Measurements from ENCODE around the gene PKIG.

Gene PKIG

DNA sequence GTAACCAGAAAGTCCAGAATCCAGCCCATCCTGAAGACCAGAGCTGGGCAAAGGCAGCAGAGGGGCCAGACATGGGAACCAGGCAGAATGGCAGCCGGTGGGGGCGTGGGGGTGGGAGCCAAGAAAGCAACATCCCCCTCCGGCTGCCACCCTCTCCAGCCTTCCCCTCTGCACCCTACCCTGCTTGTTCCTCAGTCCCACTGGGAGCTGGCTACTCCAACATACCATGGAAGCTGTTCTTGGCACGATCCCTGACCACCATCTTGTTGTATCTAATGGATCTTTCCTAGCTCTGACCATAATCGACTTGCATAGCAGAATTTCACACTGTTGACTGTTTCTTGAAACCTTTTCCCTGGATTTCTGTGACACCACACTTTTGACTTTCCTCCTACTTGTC lies 38.9 kb downstream of the PKIG start:
- FAIRE-seq = no peak

DNA sequence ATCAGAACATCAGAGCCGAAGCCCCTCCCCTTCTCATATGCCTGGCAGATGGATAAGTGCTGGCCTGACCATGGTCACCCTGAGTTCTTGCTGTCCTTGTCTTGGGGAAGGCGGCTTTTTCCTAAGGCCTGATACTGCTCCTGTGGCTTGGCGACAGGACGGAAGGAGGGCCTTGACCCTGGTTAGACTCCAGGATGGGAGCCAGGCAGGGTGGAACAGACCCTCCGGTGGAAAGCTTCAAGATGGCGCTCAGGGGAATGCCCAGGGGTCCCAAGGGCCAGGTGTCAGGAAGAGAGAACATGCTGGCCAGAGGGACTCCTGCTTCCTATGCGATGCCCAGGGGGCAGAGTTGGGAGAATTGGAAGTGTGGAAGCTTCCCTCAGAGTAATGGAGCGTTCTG lies 39.6 kb downstream of the PKIG start:
- FAIRE-seq = no peak

DNA sequence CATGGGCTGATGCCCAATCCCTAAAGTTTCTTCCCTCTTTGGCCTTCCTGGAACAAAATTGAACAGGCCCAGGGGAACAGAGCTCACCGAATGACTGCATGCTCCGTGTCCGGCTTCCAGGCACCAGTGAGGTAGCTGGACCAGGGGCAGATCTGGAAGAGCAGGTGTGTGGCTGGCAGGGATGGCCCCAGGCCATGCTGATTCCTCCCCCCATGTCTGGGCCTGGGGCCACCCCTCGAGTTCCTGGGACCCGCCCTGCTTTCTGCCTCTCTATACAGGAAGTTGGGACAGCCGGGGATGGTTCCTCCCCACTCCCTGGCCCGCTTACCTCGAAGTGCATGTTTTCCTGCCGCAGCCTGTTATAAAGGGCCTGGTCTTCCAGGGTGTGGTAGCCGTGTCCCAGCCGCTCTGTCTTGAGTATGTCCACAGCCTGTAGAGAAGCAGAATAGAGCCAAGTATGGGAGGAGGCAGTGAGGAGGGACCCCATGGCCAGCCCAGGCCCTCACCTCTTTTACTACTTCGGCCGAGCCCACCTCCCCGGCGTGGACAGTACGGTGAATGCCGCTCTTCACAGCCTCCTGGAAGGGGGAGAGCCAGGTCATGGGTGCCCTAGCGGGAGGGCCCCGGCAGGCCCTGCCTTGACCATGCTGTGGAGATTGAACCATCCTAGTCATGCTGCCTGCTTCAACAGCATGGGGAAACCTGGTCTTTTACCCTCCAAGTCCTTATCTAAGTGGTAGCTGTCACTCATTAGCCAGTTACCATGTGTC lies 40.3 kb downstream of the PKIG start:
- FAIRE-seq = no peak

DNA sequence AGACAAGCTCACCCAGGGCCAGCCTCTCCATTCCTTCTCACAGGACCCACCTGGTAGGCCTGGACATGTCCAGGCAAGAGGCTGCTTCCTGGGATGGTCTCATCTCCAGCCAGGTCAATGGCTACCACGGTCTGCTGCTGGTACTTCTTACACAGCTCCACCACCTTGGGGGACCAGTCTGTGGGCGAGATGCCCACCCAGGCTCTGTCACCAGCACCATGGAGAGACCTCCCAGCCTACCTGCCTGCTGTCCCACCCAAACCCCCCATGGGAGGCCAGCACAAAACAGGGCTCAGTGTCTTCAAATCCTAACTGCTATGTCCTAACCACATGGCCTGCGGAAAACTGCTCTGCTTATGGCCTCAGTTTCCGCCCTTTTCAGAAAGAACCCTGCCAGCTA lies 41.8 kb downstream of the PKIG start:
- FAIRE-seq = no peak

DNA sequence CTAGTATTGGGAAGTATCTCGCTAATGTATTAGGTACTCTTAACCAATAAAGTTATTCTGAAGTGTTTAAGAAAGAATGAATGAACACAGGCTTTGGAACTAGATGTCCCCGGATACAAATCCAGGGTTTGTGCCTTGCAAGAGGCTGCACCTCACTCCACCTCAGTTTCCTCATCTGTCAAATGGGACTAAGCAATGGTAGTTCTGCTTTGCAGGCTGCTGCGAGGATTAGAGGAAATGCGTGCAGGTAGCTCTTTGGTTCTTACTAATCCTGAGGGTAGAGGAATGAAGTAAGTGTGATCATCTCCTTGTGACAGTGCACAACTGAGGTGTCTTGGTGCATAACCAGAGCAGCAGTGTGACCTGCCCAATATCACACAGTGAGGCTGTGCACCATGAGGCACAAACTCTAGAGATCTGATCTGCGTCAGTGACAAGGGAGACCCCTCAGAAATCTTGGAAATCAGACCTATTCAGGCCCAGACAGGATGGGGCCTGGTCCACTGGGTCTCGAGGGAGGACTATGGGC lies 42.4 kb downstream of the PKIG start:
- no peak for FAIRE-seq

GRCh38 chr20:44625361-44625760 lies 43.0 kb downstream of the PKIG start:
- no peak for FAIRE-seq

GRCh38 chr20:44626278-44626677 lies 43.9 kb downstream of the PKIG start:
- no peak for FAIRE-seq

GRCh38 chr20:44627364-44628010 lies 45.1 kb downstream of the PKIG start:
- no peak for FAIRE-seq

- FAIRE-seq = no peak
Measured at GRCh38 chr20:44629017-44629385, 46.6 kb downstream of the PKIG start.

GRCh38 chr20:44629542-44629941 lies 47.2 kb downstream of the PKIG start:
- FAIRE-seq = no peak

DNA sequence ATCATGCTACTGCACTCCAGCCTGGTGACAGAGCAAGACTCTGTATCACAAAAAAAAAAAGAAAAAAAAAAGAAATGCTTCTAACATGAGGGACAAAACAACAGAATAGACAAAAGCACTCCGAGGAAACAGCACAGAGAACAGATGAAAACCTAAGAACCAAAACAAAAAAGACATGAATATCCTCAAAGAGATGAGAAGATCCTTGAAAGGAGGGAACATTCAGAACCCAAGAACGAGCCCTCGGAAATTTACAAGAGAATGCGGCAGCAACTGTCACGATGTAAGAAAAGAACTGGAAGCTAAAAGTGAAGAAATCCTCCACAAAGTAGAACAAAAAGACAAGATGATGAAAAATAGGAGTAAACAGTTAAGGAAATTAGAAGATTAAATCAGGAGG lies 47.9 kb downstream of the PKIG start:
- FAIRE-seq = no peak

DNA sequence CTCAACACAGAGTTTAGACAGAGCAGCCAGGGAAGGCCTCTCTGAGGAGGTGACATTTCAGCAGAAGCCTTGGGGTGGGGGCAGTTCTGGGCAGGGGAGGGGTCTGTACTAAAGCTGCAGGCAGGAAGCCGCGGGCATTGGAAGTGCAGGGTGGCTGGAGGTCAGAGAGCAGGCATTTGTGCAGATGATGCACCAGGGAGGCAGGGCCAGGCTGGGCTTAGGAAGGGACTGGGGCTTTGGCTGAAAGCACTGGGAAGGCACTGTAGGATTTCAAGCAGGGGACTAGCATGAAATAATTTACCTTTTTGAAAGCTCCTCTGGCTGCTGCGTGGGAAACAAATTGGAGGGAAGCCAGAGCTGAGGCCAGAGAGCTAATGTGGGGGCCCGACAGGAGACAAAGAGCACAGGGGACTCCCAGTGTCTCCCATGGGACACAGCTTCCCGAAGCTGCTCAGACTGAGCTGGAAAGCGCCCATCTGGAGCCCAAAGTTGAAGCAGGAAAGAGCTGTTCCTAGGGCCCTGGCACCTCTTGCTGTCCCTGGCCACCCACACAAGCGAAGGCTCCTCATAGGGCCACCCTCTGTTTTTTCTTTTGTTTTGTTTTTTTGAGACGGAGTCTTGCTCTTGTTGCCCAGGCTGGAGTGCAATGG lies 49.8 kb downstream of the PKIG start:
- FAIRE-seq = no peak

DNA sequence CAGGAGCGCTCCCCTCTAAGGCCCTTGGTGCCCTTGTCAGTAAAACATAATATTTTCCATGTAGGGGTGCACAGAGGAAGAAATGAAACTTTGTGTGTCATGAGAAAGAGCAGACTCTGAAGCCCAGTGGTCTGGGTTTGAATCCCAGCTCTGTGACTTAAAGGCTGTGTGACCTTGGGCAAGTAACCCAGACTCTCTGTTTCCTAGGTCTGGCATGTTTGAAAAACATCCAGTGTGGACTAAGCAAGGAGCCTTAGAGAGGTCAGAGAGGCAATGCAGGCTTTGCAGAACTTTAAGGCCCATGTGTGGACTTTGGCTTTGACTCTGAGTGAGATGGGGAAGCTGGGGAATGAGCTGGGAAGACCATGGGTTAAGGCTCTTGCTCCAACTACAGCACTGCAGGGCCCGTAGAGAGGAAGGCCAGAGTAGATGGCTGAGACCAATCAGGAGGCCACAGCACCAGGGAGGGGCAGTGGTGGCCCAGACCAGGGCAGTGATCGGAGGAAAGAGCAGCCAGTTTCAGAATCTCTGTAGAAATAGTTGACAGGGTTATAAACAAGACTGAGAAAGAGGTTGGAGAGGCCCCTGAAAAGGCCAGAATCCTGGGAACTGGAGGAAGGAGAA lies 50.9 kb downstream of the PKIG start:
- no peak for FAIRE-seq

DNA sequence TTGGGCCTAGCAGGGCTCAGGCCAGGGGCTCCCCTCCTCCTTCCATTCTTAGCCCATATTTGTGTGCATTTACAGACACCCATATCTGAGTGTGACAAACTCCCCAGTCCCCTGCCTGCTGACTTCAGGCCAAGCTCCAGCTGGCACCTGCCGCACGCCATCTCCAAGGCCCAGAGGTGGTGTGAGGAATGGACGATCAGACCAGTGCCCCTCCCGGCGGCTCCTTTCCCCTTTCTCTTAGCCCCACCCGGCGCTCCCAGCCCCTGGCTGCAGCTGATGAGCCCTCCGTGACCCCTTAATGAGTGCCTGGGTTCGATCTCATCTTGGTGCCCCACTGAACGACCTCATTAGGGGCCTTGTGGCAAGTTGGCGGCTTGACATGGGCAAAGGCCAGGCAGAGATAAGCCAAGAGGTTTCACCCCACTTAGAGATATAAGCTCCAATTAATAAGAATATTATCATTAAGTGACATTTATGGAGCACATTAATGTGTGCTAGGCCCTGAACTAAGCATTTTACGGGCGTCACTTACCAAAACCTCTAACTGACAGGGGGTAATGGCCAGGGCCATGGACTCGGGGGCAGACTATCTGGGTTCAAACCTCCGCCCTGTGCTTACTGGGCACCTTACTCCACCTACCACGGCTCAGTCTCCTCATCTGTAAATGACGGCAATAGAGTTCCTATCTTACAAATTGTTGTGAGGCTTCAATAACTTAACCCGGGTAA lies 51.7 kb downstream of the PKIG start:
- FAIRE-seq = no peak

GRCh38 chr20:44635877-44636276 lies 53.5 kb downstream of the PKIG start:
- FAIRE-seq = no peak

- no peak for FAIRE-seq
Measured at GRCh38 chr20:44637042-44637441, 54.7 kb downstream of the PKIG start.

DNA sequence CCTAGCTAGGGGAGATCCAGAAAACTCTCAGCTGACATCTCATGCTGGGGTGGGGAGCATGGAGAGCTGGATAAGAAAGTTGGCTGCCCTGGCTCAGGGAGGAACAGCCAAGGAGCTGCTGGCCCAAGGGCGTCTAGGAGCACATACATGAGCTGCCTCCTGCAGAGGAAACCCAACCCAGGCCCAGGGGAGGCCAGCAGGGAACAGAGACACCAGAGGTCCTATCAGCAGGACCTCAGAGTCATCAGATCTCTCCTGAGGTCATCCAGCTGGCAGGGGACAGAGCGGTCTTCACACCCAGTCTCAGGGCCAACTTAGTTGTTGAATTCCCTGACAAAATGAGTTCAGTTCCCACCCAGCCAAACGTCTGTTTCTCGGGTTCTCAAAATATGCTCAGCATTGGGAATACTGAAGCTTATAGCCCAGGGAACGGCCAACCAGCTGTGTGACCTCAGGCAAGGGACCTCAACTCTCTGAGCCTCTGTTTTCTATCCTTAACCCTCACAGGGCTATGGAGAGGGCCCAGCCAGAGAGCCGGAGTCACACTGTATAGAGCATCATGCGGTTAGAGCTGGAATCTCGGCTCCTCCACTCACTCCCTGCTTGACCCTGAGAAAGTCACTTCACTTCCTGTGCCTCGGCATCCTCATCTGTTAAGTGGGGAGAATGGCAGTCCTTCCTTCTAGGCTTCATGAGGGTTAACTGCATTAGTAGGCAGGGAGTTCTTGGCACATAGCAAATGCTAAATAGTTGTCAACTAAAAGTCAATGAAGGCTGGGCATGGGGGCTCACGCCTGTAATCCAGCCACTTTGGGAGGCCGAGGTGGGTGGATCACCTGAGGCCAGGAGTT lies 55.4 kb downstream of the PKIG start:
- FAIRE-seq = no peak

DNA sequence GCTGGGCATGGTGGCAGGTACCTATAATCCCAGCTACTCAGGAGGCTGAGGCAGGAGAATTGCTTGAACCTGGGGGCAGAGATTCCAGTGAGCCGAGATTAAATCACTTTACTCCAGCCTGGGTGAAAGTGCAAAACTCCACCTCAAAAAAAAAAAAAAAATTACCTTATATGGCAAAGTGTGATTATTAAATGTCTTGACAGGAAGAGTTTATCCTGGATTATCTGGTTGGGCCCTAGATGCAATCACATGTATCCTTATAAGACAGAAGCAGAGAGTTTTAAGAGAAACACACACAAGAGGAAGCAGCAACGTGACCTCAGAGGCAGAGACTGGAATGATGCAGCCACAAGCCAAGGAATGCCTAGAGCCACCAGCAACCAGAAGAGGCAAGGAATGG lies 58.1 kb downstream of the PKIG start:
- no peak for FAIRE-seq

DNA sequence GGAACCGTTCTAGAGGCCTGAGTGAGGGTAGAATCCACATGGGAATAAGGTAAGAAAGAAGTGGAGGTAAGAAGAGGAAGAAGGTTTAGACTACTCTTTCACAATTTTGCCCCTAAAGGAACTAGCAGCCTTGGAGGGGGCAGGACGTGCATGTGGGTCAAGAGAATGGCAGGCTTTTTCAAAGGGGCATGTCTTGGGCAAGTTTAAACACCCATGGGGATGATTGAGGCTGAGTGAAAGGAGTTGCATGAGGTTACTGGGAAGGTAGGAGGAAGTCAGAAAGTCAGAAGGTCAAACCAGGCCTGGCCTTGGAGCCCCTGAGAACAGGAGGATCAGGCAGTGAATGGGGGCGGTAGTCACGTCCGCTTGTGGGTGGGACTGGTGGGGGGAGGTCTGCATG lies 58.9 kb downstream of the PKIG start:
- no peak for FAIRE-seq

DNA sequence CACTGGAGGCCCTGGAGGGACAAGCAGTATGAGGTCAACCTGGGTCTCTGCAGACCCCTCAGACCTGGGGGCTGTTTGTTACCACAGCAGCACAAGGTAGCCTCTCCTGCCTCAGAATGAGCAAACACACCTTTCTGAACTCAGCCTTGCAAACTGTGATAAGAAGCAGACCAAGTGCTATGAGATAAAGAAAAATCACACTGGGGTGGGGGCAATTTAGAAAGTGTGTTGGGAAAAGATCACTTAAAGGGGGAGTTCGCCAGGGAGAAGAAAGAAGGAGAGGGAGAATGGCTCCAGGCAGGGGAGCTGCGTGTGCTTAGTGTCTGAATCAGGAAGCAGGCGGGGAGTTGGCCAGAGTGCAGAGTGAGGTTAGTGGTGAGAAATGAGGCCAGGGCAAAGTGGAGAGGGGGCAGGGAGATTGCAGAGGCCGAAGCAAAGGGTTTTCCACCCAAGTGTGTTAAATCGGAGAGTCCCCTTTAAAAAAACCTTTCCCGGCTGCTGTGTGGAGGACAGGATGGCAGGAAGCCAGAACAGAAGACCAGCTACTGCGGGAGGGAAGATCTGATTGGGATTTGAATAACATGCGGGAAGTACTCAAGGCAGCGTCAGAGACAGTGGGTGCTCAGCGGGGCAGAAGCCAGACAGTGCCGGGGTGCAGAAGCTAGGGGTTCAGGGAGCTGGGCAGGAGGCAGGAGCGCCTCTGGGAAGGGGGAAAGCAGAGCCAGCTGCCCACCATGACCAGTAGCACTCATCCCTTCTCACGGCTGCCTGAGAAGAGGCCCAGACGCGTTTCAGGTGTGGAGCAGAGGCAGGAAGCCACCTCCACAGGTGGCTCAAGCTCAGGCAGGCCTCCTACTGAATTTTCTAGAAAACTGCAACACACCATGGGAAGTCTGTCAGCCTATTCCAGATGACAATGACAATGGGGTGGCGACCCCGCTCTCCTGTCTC lies 60.1 kb downstream of the PKIG start:
- FAIRE-seq = no peak

- FAIRE-seq = no peak
Measured at GRCh38 chr20:44643154-44643519, 60.8 kb downstream of the PKIG start.
